GM19099 (cell line): ENCODE results near the gene KNG1.

ENCODE experiments used
- POLR2A ChIP-seq: IDR thresholded peaks from 3 replicates; pipeline ENCODE4 v1.6.1; 2011; ENCODE audit warnings: low read depth; ENCODE audit not compliant: insufficient read length; ENCODE audit errors: extremely low read depth

Gene KNG1

DNA sequence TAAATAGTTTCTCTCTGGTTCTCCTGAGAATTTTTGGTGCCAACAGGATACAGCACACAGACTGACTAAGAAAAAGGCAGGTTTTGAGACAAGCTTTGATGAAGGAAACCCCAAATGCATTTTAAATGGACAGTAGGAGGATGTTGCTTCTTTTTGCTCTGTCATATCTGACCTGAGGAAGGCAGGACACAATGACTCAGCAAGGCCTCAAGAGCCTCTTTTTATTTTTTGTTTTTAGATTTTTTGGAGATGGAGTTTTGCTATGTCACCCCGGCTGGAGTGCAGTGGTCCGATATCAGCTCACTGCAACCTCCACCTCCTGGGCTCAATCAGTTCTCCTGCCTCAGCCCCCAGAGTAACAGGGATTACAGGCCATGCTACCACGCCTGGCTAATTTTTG lies 16.9 kb upstream of the KNG1 start:
- no peak for TF ChIP-seq POLR2A

DNA sequence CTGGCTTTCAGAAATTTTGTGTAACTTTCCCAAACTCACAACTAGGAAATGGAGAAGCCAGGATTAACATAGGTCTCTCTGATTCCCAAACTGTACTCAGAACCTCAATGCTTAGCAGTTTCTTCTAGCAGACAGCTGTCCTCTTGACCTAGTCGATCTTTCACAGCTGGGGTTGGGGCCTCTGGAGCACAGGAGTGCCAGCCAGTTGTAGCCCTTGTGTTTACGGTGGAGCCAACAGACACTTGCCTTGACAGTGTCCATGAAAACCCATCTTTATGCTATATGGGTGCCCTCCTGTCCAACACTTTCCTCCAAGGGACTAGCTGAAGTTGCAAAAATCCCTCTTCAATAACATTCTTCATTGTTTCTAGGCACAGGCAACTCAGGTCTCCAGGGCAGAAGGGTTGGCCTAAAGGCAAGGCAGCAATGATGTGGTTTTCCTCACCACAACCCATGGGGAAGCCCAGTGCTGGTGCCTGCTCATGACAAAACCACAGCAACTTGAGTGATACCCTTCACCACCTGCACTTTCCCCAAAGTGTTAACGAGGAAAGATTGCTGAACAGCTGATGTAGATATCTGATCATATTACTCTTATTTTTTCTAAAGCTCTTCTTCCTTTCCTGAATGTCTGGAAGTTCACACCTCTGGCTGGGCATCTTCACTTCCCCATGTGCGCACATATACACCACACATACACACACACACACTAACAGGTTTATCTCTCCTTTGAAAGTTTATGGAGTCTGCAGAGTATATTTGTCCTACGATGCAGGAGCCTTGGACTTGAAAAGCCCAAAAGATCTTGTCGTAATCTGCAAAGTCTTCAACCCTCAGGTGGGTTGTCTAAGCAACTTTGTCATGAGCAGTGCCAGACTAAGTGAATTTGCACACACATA lies 11.0 kb upstream of the KNG1 start:
- no peak for TF ChIP-seq POLR2A

DNA sequence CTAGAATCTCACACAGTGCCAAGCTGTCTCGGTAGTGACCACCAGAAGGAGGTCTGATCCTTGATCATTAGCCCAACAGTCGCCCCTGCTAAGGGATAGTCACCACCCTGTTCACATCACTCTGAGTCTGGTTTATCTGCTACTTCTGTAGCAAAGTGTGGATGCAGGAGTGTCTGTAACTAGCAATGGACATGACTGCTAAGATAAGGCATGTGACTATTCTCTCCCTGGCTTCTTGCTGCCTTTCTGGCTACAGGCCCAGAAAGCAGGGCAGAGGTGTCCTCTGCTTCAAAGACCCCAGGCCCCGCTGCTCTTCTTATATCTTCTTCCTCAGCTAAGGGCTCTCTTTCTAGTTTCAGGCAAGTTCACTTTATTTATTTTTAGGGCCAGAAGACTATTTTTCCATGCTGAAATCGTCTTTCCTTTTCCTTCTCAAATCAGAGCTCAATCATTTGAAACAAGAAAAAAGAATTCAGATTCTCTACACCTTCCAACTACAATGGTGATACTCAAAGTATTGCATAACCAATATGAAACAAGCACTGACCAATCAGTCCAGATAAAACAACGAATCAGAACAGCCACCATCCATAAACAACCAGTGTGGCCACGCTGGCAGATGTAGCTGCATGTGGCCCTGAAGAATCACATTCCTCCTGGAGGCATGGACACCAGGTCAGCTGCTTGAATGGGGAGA lies 8.0 kb upstream of the KNG1 start:
- no peak for TF ChIP-seq POLR2A

- TF ChIP-seq POLR2A: no peak
Observed at GRCh38 chr3:186713499-186713898, 3.7 kb upstream of the KNG1 start.

- TF ChIP-seq POLR2A: no peak
Observed at GRCh38 chr3:186719945-186720739, 3.0 kb downstream of the KNG1 start.

DNA sequence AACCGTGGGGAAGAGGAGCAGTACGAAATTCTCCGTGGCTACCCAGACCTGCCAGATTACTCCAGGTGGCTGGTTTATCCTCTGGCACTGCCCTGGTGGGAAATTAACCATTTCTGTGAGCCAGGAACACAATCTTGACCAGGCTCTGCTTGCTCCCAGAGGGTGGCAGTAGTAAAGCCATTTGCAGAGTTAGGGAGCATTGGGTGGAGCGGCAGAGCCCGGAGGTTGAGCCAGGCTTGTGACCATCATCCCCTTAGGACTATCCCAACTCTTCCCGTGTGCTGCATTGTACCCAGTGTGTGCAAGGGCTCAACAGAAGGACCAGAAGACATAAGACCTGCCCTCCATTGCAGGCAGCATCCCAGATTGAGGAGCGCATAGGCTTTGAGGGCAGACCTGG lies 5.3 kb downstream of the KNG1 start:
- TF ChIP-seq POLR2A: no peak

DNA sequence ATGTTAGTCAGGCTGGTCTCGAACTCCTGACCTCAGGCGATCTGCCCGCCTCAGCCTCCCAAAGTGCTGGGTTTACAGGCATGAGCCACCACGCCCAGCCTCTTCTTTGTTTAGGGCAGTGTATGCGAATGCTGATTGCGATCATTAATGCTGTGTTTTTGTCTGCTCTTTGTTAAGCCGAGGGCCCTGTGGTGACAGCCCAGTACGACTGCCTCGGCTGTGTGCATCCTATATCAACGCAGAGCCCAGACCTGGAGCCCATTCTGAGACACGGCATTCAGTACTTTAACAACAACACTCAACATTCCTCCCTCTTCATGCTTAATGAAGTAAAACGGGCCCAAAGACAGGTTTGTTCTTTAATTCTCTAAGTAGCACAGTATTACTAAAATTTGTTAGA lies 7.8 kb downstream of the KNG1 start:
- no peak for TF ChIP-seq POLR2A

GRCh38 chr3:186732169-186732766 lies 15.1 kb downstream of the KNG1 start:
- TF ChIP-seq POLR2A: no peak

GRCh38 chr3:186742618-186743380 lies 25.6 kb downstream of the KNG1 start:
- no peak for TF ChIP-seq POLR2A

- no peak for TF ChIP-seq POLR2A
Observed at GRCh38 chr3:186743666-186744065, 26.5 kb downstream of the KNG1 start.

GRCh38 chr3:186746008-186746407 lies 28.8 kb downstream of the KNG1 start:
- TF ChIP-seq POLR2A: no peak

DNA sequence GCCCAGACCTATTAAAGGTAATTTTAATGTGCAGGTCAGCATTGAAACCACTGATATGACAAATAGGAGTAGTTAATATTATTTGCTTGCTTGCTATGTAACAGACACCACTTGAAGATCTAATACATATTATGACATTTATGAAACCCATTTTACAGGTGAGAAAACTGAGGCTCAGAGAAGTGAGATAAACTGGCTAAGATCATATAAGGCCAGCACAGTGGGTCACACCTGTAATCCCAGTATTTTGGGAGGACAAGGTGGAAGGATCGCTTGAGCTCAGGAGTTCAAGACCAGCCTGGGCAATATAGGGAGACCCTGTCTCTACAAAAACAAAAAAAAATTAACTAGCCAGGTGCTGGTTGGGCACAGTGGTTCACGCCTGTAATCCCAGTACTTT lies 33.2 kb downstream of the KNG1 start:
- TF ChIP-seq POLR2A: no peak

DNA sequence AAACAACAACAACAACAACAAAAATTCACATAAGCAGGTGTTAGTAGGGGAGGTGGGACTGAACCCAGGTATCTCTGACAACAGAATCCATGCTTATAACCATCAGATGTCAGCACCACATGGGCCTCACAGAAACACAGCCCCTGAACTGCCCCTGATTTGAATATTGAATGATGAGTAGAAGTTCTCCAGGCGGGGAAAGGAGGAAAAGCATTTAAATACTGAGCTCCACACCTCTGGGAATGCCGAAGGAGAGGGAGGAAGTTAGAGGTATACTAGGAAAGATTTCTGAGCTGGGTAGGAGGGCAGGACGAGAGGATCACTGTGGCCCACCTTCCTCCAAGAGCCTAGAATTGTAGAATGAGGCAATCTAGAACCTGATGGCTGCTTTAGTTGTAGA lies 34.3 kb downstream of the KNG1 start:
- no peak for TF ChIP-seq POLR2A

DNA sequence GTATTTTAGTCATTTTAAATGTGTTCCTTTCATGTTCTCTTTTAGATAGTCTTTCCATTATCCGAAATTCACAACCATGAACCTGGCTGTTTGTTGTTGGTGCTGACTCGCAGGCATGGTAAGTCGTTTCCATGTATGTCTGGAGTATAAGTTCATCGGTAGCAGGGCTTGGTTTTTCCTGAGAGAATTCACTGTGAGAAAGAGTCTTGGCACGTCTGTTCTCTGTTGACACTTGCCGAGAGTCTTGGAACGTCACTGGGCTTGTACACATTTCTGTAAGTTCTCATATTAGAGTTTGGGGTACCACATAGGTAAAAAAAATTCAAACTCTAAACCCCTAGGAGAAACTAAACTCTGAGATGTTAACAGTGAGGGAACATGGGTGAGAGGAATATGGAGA lies 36.8 kb downstream of the KNG1 start:
- TF ChIP-seq POLR2A: no peak
